Astrocyte (in vitro differentiated cells and primary cell): ENCODE results near the gene SDHAF4.

Experiments used
- CTCF ChIP-seq: IDR thresholded peaks from 2 replicates; pipeline ENCODE4 v1.5.1; 2011; ENCODE audit warnings: low read depth, mild to moderate bottlenecking, inconsistent platforms, low read length, moderate library complexity; ENCODE audit not compliant: insufficient read depth
- EZH2 ChIP-seq: IDR thresholded peaks from 2 replicates; pipeline ENCODE4 v1.6.1; 2012; ENCODE audit warnings: mild to moderate bottlenecking, low read length, inconsistent platforms; ENCODE audit not compliant: insufficient read depth

GRCh38 chr6:70574643-70575042 is 7.9 kb downstream of the SDHAF4 start:
- TF ChIP-seq CTCF (no peak), EZH2 (no peak)
